PFSK-1 (cell line): ENCODE data around the gene IRF2BP2.

Experiments used
- FOXP2 ChIP-seq: optimal IDR thresholded peaks from 2 replicates; pipeline ENCODE3; 2011; ENCODE audit warnings: borderline replicate concordance, control low read depth, inconsistent platforms; ENCODE audit not compliant: insufficient read depth; ENCODE audit errors: extremely low read length, extremely low read depth
- POLR2AphosphoS5 ChIP-seq: IDR thresholded peaks from 2 replicates; pipeline ENCODE4 v1.6.1; 2012; ENCODE audit warnings: low read depth, mild to moderate bottlenecking, control low read depth, low read length, moderate library complexity
- SIN3A ChIP-seq: IDR thresholded peaks from 2 replicates; pipeline ENCODE4 v1.6.1; 2012; ENCODE audit warnings: mild to moderate bottlenecking, low read length, moderate library complexity, borderline replicate concordance; ENCODE audit not compliant: insufficient read depth
- TAF1 ChIP-seq: IDR thresholded peaks from 2 replicates; pipeline ENCODE4 v1.6.1; 2012; ENCODE audit warnings: low read length, control low read depth, borderline replicate concordance; ENCODE audit not compliant: insufficient read depth
- TF ChIP-seq, protein P1 (sequence below), 2 experiments: IDR thresholded peaks; 2 replicates each; pipeline versions ENCODE4 v1.6.1 to v1.8.0; 2011 to 2012; ENCODE audit warnings: low read depth in 2 of 2, low read length in 2 of 2, control low read depth in 1 of 2, inconsistent platforms in 1 of 2, mild to moderate bottlenecking in 1 of 2, moderate library complexity in 1 of 2; ENCODE audit not compliant: insufficient read depth in 1 of 2

The IRF2BP2 gene

DNA sequence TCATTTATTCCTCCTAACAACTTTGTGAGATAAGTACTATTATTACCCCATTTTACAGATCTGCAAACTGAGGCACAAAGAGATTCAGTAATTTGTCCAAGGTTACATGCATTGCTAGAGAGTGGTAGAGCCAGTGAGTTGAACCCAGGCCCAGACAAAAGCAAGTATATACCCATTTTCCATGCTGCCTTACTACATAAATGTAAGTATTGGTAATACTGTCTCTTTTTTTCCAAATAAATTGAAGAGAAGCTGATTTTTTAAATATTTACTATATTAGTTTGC, 33.8 kb upstream of the IRF2BP2 start:
- TF ChIP-seq SIN3A = no peak
- TF ChIP-seq, protein P1, sequence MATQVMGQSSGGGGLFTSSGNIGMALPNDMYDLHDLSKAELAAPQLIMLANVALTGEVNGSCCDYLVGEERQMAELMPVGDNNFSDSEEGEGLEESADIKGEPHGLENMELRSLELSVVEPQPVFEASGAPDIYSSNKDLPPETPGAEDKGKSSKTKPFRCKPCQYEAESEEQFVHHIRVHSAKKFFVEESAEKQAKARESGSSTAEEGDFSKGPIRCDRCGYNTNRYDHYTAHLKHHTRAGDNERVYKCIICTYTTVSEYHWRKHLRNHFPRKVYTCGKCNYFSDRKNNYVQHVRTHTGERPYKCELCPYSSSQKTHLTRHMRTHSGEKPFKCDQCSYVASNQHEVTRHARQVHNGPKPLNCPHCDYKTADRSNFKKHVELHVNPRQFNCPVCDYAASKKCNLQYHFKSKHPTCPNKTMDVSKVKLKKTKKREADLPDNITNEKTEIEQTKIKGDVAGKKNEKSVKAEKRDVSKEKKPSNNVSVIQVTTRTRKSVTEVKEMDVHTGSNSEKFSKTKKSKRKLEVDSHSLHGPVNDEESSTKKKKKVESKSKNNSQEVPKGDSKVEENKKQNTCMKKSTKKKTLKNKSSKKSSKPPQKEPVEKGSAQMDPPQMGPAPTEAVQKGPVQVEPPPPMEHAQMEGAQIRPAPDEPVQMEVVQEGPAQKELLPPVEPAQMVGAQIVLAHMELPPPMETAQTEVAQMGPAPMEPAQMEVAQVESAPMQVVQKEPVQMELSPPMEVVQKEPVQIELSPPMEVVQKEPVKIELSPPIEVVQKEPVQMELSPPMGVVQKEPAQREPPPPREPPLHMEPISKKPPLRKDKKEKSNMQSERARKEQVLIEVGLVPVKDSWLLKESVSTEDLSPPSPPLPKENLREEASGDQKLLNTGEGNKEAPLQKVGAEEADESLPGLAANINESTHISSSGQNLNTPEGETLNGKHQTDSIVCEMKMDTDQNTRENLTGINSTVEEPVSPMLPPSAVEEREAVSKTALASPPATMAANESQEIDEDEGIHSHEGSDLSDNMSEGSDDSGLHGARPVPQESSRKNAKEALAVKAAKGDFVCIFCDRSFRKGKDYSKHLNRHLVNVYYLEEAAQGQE (IDR thresholded peaks at IDR 0.05; ENCODE audit: insufficient read depth in 1 of 2, low read depth in 2 of 2, low read length in 2 of 2) = no peak
- TF ChIP-seq POLR2AphosphoS5 = no peak
- no peak for TF ChIP-seq FOXP2
- TF ChIP-seq TAF1 = no peak

DNA sequence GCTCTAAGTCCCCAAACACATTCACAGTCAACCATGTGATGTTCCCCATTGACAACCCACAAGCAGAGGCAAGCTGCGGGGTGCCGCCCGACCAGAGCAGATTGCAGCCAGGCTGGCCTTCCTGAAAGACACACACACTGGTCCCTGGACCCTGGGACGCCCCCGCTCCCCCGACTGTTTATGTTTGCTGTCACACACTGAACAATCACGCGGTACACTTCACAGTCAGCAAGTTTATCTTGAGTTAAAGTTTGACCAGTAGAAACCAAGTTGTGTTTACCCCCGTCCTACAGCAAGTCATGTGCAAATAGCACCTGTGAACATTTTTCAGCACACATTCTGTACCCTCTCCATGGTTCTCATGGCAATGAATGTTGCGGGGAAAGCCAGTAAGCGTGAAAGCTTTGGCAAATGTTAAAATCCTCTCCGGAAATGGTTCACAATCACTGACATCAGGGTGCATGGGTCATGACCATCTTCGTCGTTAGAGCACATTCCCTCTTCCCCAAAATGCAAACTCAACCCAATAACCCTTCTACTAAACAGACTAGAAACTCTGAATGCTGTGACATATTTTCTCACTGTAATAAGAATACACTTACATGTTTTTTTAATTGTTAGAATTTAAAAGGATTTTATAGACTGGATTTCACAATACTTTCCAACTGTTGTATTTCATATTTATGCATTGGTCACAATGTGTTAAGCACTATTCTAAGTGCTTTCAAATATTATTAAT, 33.3 kb upstream of the IRF2BP2 start:
- TF ChIP-seq TAF1 (no peak), POLR2AphosphoS5 (no peak), SIN3A (no peak), FOXP2 (no peak)
- TF ChIP-seq, protein P1 (IDR thresholded peaks at IDR 0.05; ENCODE audit: insufficient read depth in 1 of 2, low read depth in 2 of 2, low read length in 2 of 2) = no peak

DNA sequence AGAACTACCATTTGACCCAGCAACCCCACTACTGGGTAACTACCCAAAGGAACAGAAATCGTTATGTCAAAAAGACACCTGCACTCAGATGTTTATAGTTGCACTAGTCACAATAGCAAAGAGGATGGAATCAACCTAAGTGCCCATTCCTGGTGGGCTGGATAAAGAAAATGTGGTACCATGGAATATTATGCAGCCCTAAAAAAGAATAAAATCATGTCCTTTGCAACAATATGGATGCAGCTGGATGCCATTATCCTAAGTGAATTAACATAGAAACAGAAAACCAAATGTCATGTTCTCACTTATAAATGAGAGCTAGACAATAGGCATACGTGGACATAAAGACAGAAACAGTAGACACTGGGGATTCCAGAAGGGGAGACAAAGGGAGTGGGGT, 32.5 kb upstream of the IRF2BP2 start:
- TF ChIP-seq SIN3A (no peak), FOXP2 (no peak), TAF1 (no peak), POLR2AphosphoS5 (no peak)
- TF ChIP-seq, protein P1 (IDR thresholded peaks at IDR 0.05; ENCODE audit: insufficient read depth in 1 of 2, low read depth in 2 of 2, low read length in 2 of 2) = no peak

DNA sequence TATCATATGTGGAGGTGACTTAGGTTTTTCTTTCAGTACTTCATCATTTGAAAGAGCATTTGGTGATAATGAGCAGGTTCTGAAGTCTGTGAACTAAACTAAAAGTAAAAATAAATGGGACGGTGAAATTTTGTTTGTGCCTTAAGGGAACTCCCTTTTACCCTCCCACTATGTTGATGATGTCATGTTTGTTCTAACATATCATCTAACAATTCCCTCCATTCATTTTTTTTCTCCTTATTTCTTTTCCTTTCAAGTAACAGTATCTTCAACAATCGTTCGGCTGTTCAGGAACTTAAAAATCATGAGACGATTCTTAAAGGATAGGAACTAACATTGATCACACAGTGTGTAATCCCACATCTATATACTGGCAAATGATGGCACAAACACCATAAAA, 30.0 kb upstream of the IRF2BP2 start:
- TF ChIP-seq TAF1 (no peak), POLR2AphosphoS5 (no peak), FOXP2 (no peak), SIN3A (no peak)
- TF ChIP-seq, protein P1 (IDR thresholded peaks at IDR 0.05; ENCODE audit: insufficient read depth in 1 of 2, low read depth in 2 of 2, low read length in 2 of 2) = no peak
